ENCODE measurements around the gene ZSWIM5. TPM values are rescaled to one million over a fixed set of nuclear protein-coding genes. Genes with fewer than 3 reads are reported as not detected.

The ZSWIM5 gene
- total and polyA plus RNA-seq, 9 of the 15 experiments (the other 6 are each of a cell fraction or from before 2014, with no cell fraction given) = under 0.01 to 0.07 (median 0.03) TPM; not detected in 3

DNA sequence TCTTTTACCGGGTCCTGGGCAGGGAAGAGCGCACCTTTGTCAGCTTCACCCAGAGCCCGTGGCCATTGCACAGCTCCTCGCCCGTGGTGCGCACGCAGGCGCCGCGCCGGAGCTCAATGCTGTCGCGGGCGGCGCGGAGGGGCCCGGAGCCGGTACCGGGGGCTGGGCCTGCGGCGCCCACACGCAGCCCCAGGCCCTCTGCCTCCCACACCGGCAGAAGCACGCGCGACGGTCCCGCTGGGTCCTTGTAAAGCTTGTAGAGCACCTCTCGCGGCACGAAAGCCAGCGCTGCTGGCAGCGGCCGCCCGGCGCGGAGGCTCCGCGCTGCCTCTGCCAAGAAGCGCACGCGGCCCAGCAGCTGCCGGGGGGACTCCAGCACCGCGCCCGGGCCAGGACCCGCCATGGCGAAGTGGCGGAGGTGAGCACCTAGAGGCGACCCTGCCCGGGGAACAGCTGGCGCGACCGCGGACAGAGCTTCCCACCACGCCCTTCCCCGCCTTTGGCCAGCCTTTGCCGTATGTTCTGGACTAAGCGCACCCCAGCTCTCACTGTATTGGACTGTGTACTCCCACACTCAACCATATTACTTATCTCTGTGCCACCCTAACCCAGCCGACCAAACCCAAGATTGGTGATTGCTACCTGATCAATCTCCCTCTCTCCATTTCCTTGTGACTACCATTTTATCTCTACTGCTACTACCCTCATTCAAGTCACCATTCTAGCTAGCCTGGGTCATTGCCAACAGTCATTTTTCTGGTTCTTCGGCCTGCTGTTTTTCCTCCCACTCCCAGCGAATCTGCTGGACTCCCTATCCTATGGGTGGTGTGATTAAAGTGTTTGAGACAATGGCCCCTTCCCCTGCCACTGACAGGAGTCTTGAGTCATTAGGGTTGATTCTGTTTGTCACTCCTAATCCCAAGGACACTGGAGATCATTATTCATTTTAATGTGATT, 195.3 kb downstream of the ZSWIM5 start, which contains the start of gene HECTD3 (continued):
- TF ChIP-seq, protein P1, sequence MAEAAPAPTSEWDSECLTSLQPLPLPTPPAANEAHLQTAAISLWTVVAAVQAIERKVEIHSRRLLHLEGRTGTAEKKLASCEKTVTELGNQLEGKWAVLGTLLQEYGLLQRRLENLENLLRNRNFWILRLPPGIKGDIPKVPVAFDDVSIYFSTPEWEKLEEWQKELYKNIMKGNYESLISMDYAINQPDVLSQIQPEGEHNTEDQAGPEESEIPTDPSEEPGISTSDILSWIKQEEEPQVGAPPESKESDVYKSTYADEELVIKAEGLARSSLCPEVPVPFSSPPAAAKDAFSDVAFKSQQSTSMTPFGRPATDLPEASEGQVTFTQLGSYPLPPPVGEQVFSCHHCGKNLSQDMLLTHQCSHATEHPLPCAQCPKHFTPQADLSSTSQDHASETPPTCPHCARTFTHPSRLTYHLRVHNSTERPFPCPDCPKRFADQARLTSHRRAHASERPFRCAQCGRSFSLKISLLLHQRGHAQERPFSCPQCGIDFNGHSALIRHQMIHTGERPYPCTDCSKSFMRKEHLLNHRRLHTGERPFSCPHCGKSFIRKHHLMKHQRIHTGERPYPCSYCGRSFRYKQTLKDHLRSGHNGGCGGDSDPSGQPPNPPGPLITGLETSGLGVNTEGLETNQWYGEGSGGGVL (CRISPR knock-in tag; IDR thresholded peaks at IDR 0.05) = no peak
- TF ChIP-seq SIN3B (IDR thresholded peaks at IDR 0.05; ENCODE audit: low read depth) = peak; percentile 76
- TF ChIP-seq SRSF1 (IDR thresholded peaks at IDR 0.05; ENCODE audit: low read depth, low read length) = no peak
- no peak; a peak in 1 of 4 replicates for TF ChIP-seq TBL1XR1 (IDR thresholded peaks at IDR 0.05; ENCODE audit: low read length in 2 of 2)
- peak; percentile 52; the same call in 1 of the 2 replicates for TF ChIP-seq KDM2B (CRISPR knock-in tag; IDR thresholded peaks at IDR 0.05)
- TF ChIP-seq NELFE (IDR thresholded peaks at IDR 0.05; ENCODE audit: insufficient read depth, insufficient read length) = no peak
- TF ChIP-seq, protein P2, sequence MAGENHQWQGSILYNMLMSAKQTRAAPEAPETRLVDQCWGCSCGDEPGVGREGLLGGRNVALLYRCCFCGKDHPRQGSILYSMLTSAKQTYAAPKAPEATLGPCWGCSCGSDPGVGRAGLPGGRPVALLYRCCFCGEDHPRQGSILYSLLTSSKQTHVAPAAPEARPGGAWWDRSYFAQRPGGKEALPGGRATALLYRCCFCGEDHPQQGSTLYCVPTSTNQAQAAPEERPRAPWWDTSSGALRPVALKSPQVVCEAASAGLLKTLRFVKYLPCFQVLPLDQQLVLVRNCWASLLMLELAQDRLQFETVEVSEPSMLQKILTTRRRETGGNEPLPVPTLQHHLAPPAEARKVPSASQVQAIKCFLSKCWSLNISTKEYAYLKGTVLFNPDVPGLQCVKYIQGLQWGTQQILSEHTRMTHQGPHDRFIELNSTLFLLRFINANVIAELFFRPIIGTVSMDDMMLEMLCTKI (IDR thresholded peaks at IDR 0.05; ENCODE audit: partially characterized antibody) = no peak
- TF ChIP-seq ZNF699 (CRISPR knock-in tag; IDR thresholded peaks at IDR 0.05; ENCODE audit: insufficient replicate concordance) = no peak
- TF ChIP-seq, protein P3, sequence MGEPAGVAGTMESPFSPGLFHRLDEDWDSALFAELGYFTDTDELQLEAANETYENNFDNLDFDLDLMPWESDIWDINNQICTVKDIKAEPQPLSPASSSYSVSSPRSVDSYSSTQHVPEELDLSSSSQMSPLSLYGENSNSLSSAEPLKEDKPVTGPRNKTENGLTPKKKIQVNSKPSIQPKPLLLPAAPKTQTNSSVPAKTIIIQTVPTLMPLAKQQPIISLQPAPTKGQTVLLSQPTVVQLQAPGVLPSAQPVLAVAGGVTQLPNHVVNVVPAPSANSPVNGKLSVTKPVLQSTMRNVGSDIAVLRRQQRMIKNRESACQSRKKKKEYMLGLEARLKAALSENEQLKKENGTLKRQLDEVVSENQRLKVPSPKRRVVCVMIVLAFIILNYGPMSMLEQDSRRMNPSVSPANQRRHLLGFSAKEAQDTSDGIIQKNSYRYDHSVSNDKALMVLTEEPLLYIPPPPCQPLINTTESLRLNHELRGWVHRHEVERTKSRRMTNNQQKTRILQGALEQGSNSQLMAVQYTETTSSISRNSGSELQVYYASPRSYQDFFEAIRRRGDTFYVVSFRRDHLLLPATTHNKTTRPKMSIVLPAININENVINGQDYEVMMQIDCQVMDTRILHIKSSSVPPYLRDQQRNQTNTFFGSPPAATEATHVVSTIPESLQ (CRISPR knock-in tag; IDR thresholded peaks at IDR 0.05) = 0 out of 2 replicates have a peak, but pooled peaks have one; percentile 32
- 0 out of 4 replicates have a peak, but pooled peaks of 1 of the 2 experiments have one; percentile 9 for TF ChIP-seq TRIM24 (IDR thresholded peaks at IDR 0.05)
- TF ChIP-seq ADNP (tag; IDR thresholded peaks at IDR 0.05) = no peak
- no peak for TF ChIP-seq TCF7L2 (IDR thresholded peaks at IDR 0.05; ENCODE audit: low read depth, low read length)
- TF ChIP-seq CREM (IDR thresholded peaks at IDR 0.05; ENCODE audit: low read depth) = peak; percentile 75
- peak; percentile 84; the same call in 1 of the 2 replicates for TF ChIP-seq KLF6 (CRISPR knock-in tag; IDR thresholded peaks at IDR 0.05; ENCODE audit: borderline replicate concordance)
- no peak for TF ChIP-seq ZKSCAN3 (CRISPR knock-in tag; IDR thresholded peaks at IDR 0.05)
- TF ChIP-seq CSDE1 (IDR thresholded peaks at IDR 0.05) = no peak
- TF ChIP-seq, protein P4, sequence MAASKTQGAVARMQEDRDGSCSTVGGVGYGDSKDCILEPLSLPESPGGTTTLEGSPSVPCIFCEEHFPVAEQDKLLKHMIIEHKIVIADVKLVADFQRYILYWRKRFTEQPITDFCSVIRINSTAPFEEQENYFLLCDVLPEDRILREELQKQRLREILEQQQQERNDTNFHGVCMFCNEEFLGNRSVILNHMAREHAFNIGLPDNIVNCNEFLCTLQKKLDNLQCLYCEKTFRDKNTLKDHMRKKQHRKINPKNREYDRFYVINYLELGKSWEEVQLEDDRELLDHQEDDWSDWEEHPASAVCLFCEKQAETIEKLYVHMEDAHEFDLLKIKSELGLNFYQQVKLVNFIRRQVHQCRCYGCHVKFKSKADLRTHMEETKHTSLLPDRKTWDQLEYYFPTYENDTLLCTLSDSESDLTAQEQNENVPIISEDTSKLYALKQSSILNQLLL (CRISPR knock-in tag; IDR thresholded peaks at IDR 0.05; ENCODE audit: borderline replicate concordance) = no peak
- no peak for TF ChIP-seq RHOXF2B (CRISPR knock-in tag; conservative IDR thresholded peaks at IDR 0.05)
- no peak for TF ChIP-seq ZNF140 (CRISPR knock-in tag; IDR thresholded peaks at IDR 0.05)
- no peak for TF ChIP-seq CBX8 (IDR thresholded peaks at IDR 0.05; ENCODE audit: borderline replicate concordance, extremely low read depth, low read depth, low read length, poor library complexity, severe bottlenecking)
